Heart left ventricle (tissue), 16 donors: ENCODE data around the gene OR8G5. TPM values are rescaled to one million over a fixed set of nuclear protein-coding genes. Genes with fewer than 3 reads are reported as not detected.
"Not testable (repeated sequence)": the region's sequence is repeated elsewhere in the genome, so short reads cannot be mapped to it uniquely, and the experiment has no call there.

Experiments
- ATAC-seq, 4 donors: fragments of 200-7000 bp; cut with Tn5 transposase; one replicate each; pipeline ENCODE4 v1.9.1; 2020 to 2022; ENCODE audit warnings: moderate library complexity in 4 of 4, mild to moderate bottlenecking in 3 of 4, moderate number of reproducible peaks in 1 of 4
- DNase-seq, 5 donors: peaks; one replicate each; pipeline ENCODE4 v3.0.0-alpha.2; 2020
- H3K27ac ChIP-seq, 12 donors: fragments of 200-600 bp; sonication (generic) in 4 of 12; one replicate each; pipeline versions ENCODE4 v1.5.0 to v1.8.0; 2016 to 2022; ENCODE audit warnings: mild to moderate bottlenecking in 2 of 12
- H3K27me3 ChIP-seq, 9 donors: fragments of 200-600 bp; sonication (generic) in 2 of 9; one replicate each; pipeline versions ENCODE4 v1.5.1 to v1.8.0; 2016 to 2022; ENCODE audit warnings: mild to moderate bottlenecking in 3 of 9
- H3K36me3 ChIP-seq, 9 donors: fragments of 200-600 bp; sonication (generic) in 2 of 9; one replicate each; pipeline versions ENCODE4 v1.5.0 to v1.8.0; 2018 to 2022; ENCODE audit warnings: mild to moderate bottlenecking in 2 of 9
- H3K4me1 ChIP-seq, 12 donors: fragments of 200-600 bp; sonication (generic) in 4 of 12; one replicate each; pipeline versions ENCODE4 v1.5.0 to v1.8.0; 2016 to 2022; ENCODE audit warnings: mild to moderate bottlenecking in 3 of 12
- H3K4me3 ChIP-seq, 12 donors: fragments of 200-600 bp; sonication (generic) in 4 of 12; one replicate each; pipeline versions ENCODE4 v1.5.0 to v1.8.0; 2017 to 2022; ENCODE audit warnings: mild to moderate bottlenecking in 9 of 12, moderate library complexity in 4 of 12
- H3K9me3 ChIP-seq, 12 donors: fragments of 200-600 bp; sonication (generic) in 4 of 12; one replicate each; pipeline versions ENCODE4 v1.5.0 to v1.8.0; 2016 to 2022; ENCODE audit warnings: mild to moderate bottlenecking in 1 of 12
- POLR2A ChIP-seq, 2 donors: fragments of 450-650 bp; IDR thresholded peaks; one replicate each; pipeline ENCODE4 v1.6.1; 2017; ENCODE audit warnings: antibody characterized with exemption in 2 of 2, mild to moderate bottlenecking in 2 of 2, moderate library complexity in 2 of 2
- WGBS, 4 donors: extraction: QIAGEN DNeasy Blood & Tissue Kit in 2 of 4; methylation state at CpG; one replicate each; pipeline versions ENCODE4 v1.1.5 to v1.1.7; 2013 to 2018; 5-methylcytosine and 5-hydroxymethylcytosine counted together
- intact Hi-C, 10 donors: fragments of 100-400 bp; cut with DNase I; formaldehyde crosslinking; loops; one replicate each; pipeline versions ENCODE4 v1.11.1 to v1.14.2; 2022
- polyA plus RNA-seq, 2 donors: library from polyadenylated mRNA; stranded (reverse); fragments of 200-250 nt; gene quantifications; one replicate each; pipeline ENCODE4 v1.2.3, GENCODE V29; 2013
- total RNA-seq, 9 donors: library from RNA; depleted of rRNA in 2 of 9; stranded (reverse); fragments of >200 nt in 2 of 9; fragmentation: NEBNext Ultra II Directional in 3 of 9; extraction: Animal tissue kit (Norgen Biotek cat#: 25700) in 3 of 9; gene quantifications; one replicate each; pipeline versions ENCODE4 v1.1.0 to v1.2.4, GENCODE V29; 2016 to 2023
- TF ChIP-seq, protein P1 (sequence below), 12 donors: fragments of 200-600 bp; sonication (generic) in 4 of 12; IDR thresholded peaks; one replicate each; pipeline versions ENCODE4 v1.5.0 to v1.8.0; 2018 to 2022; ENCODE audit warnings: antibody characterized with exemption in 12 of 12, mild to moderate bottlenecking in 5 of 12
- donor health status: ischemic (EF 13 %, LVEDD 7.1; RV severe dilation, severe dysfunction).
- donor health status: healthy with polysubstance abuse.
- donor health status: DM: no; HTN: yes; CAD: no.
- donor health status: DM: no; HTN: no; CAD: no.
- donor health status: ischemic (EF 25% LVEDD 6.9; RV normal size, moderate dysfunction).
- donor health status: ischemic (EF 25% LVEDD 5.7; RV mildly dilated, moderate dysfunction).
- donor health status: healthy.
- donor health status: DM: yes; HTN: yes; CAD: no.
- donor health status: ischemic (EF 35%, LVEDD 5.7; RV mildly dilated, moderate dysfunction).
- donor health status: nonischemic (EF 11% LVEDD 7.7; RV severe dilation, severe dysfunction).
- donor health status: DM: yes; HTN: yes; CAD: no.
- donor health status: PGD.
- donor health status: ischemic (EF 29% LVEDD 5.4; RV normal size, mild dysfunction).
- donor health status: nonischemic (EF 23%, LVEDD 6.1; RV moderate dilation, normal function).

OR8G5 gene
- total and polyA plus RNA-seq, 11 donors = not detected

DNA sequence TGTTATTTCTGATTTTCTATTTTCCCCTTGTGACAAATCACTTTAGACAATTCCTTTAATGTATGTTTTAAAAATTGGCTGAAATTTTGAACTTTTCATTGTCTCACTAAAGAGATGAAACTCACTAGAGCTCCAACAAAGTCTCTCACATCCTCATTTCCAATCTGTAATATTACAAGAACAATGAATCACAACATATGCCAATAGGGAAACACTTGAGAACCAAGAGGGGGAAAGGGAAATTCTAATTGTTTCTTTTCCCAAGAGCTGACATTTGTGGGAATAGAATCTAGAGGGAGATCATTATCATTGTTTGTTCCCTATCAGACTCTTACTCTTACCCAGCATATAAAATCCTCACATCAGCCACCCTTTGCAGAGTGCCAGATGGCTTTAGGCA, 44.9 kb upstream of the OR8G5 start:
- DNase-seq (no peak), ATAC-seq (no peak)

DNA sequence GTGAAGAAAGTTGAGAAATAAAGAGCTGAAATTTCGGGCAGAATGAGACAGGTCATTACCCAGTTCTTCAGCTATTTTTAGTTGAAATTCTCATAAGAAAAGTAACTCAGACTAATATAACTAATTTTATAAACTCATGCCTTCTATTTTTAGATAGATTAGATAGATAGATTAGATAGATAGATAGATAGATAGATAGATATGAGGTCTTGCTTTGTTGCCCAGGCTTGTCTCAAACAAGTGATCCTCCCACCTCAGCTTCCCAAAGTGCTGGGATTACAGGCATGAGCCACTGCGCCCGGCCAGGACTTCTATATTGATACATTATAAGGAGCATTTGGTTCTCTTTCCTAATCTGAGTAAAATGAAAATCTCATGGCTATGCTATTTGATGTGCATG, 42.1 kb upstream of the OR8G5 start:
- intact Hi-C loops = no loop called here
- no peaks in the 10 kb centered on the region for H3K36me3 ChIP-seq
- TF ChIP-seq, protein P1, sequence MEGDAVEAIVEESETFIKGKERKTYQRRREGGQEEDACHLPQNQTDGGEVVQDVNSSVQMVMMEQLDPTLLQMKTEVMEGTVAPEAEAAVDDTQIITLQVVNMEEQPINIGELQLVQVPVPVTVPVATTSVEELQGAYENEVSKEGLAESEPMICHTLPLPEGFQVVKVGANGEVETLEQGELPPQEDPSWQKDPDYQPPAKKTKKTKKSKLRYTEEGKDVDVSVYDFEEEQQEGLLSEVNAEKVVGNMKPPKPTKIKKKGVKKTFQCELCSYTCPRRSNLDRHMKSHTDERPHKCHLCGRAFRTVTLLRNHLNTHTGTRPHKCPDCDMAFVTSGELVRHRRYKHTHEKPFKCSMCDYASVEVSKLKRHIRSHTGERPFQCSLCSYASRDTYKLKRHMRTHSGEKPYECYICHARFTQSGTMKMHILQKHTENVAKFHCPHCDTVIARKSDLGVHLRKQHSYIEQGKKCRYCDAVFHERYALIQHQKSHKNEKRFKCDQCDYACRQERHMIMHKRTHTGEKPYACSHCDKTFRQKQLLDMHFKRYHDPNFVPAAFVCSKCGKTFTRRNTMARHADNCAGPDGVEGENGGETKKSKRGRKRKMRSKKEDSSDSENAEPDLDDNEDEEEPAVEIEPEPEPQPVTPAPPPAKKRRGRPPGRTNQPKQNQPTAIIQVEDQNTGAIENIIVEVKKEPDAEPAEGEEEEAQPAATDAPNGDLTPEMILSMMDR (IDR thresholded peaks at IDR 0.05) = no peak
- no peak for TF ChIP-seq POLR2A (IDR thresholded peaks at IDR 0.05)
- no peaks in the 10 kb centered on the region for H3K4me1 ChIP-seq
- DNase-seq (no peak), ATAC-seq (no peak)
- H3K27me3 ChIP-seq = peaks cover 0 to 4% (median 0%) of the 10 kb centered on the region in 9 donors
- no peaks in the 10 kb centered on the region for H3K9me3 ChIP-seq
- H3K4me3 ChIP-seq = no peak overlapping the region
- 73 to 84% (median 80%) methylated on average over 3 of the region's 3 CpGs for WGBS, 4 donors
- H3K27ac ChIP-seq = no peak overlapping the region

More for the DNA sequence above, 44.9 kb upstream of the OR8G5 start:
- Histone ChIP-seq H3K9me3 (no peaks in the 10 kb centered on the region), H3K27me3 (peaks cover 0 to 5% (median 0%) of the 10 kb centered on the region in 9 donors), H3K36me3 (no peaks in the 10 kb centered on the region), H3K27ac (no peak overlapping the region), H3K4me3 (no peak overlapping the region), H3K4me1 (no peaks in the 10 kb centered on the region)
- TF ChIP-seq POLR2A (IDR thresholded peaks at IDR 0.05) = no peak
- TF ChIP-seq, protein P1 (IDR thresholded peaks at IDR 0.05) = no peak
- intact Hi-C loops = no loop called here

DNA sequence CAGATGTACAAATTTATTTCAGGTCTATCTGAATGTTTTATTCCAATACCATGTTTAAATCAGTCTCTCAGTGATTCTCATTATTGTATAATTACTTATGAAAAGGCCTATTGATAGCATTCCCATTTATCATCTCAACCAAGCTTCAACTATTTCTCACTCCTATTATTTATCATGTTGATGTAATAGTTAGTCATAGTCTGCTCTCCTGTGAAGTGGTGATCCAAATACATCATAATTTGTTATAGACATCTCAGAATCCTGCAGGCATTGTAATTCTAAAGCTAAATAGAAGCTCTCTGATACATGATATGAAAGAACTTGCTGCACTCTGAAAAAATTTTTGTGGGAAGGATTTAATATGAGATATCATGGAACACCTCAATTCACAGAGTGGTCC, 37.0 kb upstream of the OR8G5 start:
- no peak overlapping the region for H3K4me3 ChIP-seq
- ATAC-seq (no peak), DNase-seq (no peak)
- H3K9me3 ChIP-seq = no peaks in the 10 kb centered on the region
- H3K4me1 ChIP-seq = no peaks in the 10 kb centered on the region
- TF ChIP-seq, protein P1 (IDR thresholded peaks at IDR 0.05) = no peak
- no peak for TF ChIP-seq POLR2A (IDR thresholded peaks at IDR 0.05)
- intact Hi-C loops = no loop called here
- no peaks in the 10 kb centered on the region for H3K27me3 ChIP-seq
- no peak overlapping the region for H3K27ac ChIP-seq
- no peaks in the 10 kb centered on the region for H3K36me3 ChIP-seq

DNA sequence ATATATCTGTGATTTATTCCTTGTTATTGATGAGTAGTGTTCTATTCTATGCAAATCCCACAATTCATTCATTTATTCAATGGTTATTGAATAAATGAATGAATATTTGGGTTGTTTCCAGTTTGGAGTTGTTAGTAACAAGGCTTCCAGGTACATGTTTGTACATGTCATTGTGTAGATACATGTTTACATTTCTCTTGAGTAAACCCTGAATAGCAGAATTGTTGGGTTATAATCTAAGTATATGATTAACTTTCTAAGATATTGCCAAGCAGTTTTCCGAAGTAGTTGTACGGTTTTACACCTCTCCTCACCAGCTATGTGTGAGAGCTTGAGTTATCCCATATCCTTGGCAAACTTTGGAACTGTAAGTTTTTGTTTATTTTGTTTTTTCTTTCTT, 33.8 kb upstream of the OR8G5 start:
- H3K4me1 ChIP-seq = no peaks in the 10 kb centered on the region
- no peak overlapping the region for H3K4me3 ChIP-seq
- intact Hi-C loops = no loop called here
- DNase-seq (no peak), ATAC-seq (no peak)
- no peak overlapping the region for H3K27ac ChIP-seq
- 80 to 94% (median 88%) methylated on average over 2 of the region's 2 CpGs for WGBS, 4 donors
- H3K9me3 ChIP-seq = no peaks in the 10 kb centered on the region
- peaks cover 0 to 3% (median 0%) of the 10 kb centered on the region in 9 donors for H3K27me3 ChIP-seq
- no peak for TF ChIP-seq POLR2A (IDR thresholded peaks at IDR 0.05)
- TF ChIP-seq, protein P1 (IDR thresholded peaks at IDR 0.05) = no peak
- H3K36me3 ChIP-seq = no peaks in the 10 kb centered on the region

DNA sequence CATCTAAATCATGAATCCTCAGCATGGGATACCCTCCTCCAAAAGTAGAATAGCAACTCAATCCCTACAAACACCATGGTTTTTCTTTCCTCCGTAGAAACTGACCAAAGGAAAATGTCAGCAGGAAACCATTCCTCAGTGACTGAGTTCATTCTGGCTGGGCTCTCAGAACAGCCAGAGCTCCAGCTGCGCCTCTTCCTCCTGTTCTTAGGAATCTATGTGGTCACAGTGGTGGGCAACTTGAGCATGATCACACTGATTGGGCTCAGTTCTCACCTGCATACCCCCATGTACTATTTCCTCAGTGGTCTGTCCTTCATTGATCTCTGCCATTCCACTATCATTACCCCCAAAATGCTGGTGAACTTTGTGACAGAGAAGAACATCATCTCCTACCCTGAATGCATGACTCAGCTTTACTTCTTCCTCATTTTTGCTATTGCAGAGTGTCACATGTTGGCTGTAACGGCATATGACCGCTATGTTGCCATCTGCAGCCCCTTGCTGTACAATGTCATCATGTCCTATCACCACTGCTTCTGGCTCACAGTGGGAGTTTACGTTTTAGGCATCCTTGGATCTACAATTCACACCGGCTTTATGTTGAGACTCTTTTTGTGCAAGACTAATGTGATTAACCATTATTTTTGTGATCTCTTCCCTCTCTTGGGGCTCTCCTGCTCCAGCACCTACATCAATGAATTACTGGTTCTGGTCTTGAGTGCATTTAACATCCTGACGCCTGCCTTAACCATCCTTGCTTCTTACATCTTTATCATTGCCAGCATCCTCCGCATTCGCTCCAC, 31.4 kb upstream of the OR8G5 start:
- intact Hi-C loops, H3K4me1 ChIP-seq, H3K27me3 ChIP-seq, H3K36me3 ChIP-seq, H3K9me3 ChIP-seq, H3K4me3 ChIP-seq, DNase-seq: not testable (repeated sequence)
- H3K27ac ChIP-seq = peak overlapping the region in 1 of 12 donors; percentile 57
- ATAC-seq = peak in 2 of 4 donors; percentile 37 to 56
- 59 to 68% (median 63%) methylated on average over 9 of the region's 9 CpGs for WGBS, 4 donors
